Limb (tissue), 2 donors: ENCODE results near the gene KAZN.

ENCODE experiments used
- DNase-seq, 2 donors: peaks; one replicate each; pipeline ENCODE4 v3.0.0-alpha.2; 2016; ENCODE audit errors: extremely low spot score in 2 of 2

KAZN gene

GRCh38 chr1:14973773-14974172 lies 375.3 kb downstream of the KAZN start:
- no peak for DNase-seq

- no peak for DNase-seq
Measured at GRCh38 chr1:14974361-14974760, 375.9 kb downstream of the KAZN start.

- no peak for DNase-seq
Measured at GRCh38 chr1:14975119-14975518, 376.6 kb downstream of the KAZN start.

GRCh38 chr1:14976256-14976655 lies 377.8 kb downstream of the KAZN start:
- no peak for DNase-seq

GRCh38 chr1:14977338-14977931 lies 378.9 kb downstream of the KAZN start:
- no peak for DNase-seq

GRCh38 chr1:14980621-14981218 lies 382.2 kb downstream of the KAZN start:
- peak in 1 of 2 donors; percentile 48 for DNase-seq

GRCh38 chr1:14982029-14982428 lies 383.5 kb downstream of the KAZN start:
- DNase-seq, result no peak

- no peak for DNase-seq
Measured at GRCh38 chr1:14983277-14983676, 384.8 kb downstream of the KAZN start.

- DNase-seq, result no peak
Measured at GRCh38 chr1:14986168-14986567, 387.7 kb downstream of the KAZN start.

GRCh38 chr1:14987829-14988603 lies 389.5 kb downstream of the KAZN start:
- peak; percentile 67 to 74 for DNase-seq

- no peak for DNase-seq
Measured at GRCh38 chr1:14988636-14989035, 390.2 kb downstream of the KAZN start.

- DNase-seq, result no peak
Measured at GRCh38 chr1:14989931-14990728, 391.6 kb downstream of the KAZN start.

- no peak for DNase-seq
Measured at GRCh38 chr1:14993414-14993813, 394.9 kb downstream of the KAZN start.

- DNase-seq, result no peak
Measured at GRCh38 chr1:14994148-14994547, 395.7 kb downstream of the KAZN start.

GRCh38 chr1:14994841-14995437 lies 396.5 kb downstream of the KAZN start:
- no peak for DNase-seq

- DNase-seq, result no peak
Measured at GRCh38 chr1:14996133-14997050, 397.9 kb downstream of the KAZN start.

GRCh38 chr1:14997646-14998276 lies 399.3 kb downstream of the KAZN start:
- no peak for DNase-seq

GRCh38 chr1:14999441-14999840 lies 401.0 kb downstream of the KAZN start:
- no peak for DNase-seq

- DNase-seq, result no peak
Measured at GRCh38 chr1:15000030-15000429, 401.5 kb downstream of the KAZN start.

- DNase-seq, result no peak
Measured at GRCh38 chr1:15000671-15001070, 402.2 kb downstream of the KAZN start.
